ENCODE measurements around the gene RTN3. TPM values are rescaled to one million over a fixed set of nuclear protein-coding genes. Genes with fewer than 3 reads are reported as not detected.
A peak's percentile ranks its signal among the peaks of the same experiment; 100 is the strongest.

RTN3 gene
- total and polyA plus RNA-seq, 9 of the 15 experiments (the other 6 are each of a cell fraction or from before 2014, with no cell fraction given), result 41.6 to 169 (median 93.5) TPM

- TF ChIP-seq ZNF592 (IDR thresholded peaks at IDR 0.05), result 0 out of 2 replicates have a peak, but pooled peaks have one; percentile 24
- 0 out of 4 replicates have a peak, but pooled peaks of 1 of the 2 experiments have one; percentile 34 for TF ChIP-seq TEAD1 (CRISPR knock-in tag; IDR thresholded peaks at IDR 0.05)
- TF ChIP-seq CEBPG (CRISPR knock-in tag; IDR thresholded peaks at IDR 0.05), result 0 out of 2 replicates have a peak, but pooled peaks have one; percentile 18
- TF ChIP-seq CEBPG (tag; conservative IDR thresholded peaks at IDR 0.05 in 1 of 2, IDR thresholded peaks at IDR 0.05 in 1 of 2), result peak; percentile 11 to 61; a peak in 1 of 4 replicates
- TF ChIP-seq HNRNPLL (IDR thresholded peaks at IDR 0.05; ENCODE audit: low read depth, low read length, poor library complexity, severe bottlenecking), result peak; percentile 99
- peak; percentile 54 for TF ChIP-seq ZFX (CRISPR knock-in tag; IDR thresholded peaks at IDR 0.05)
- TF ChIP-seq ZBTB8A (IDR thresholded peaks at IDR 0.05; ENCODE audit: partially characterized antibody), result no peak
- no peak for TF ChIP-seq MCM2 (IDR thresholded peaks at IDR 0.05; ENCODE audit: low read depth)
- 0 out of 2 replicates have a peak, but pooled peaks have one; percentile 63 for TF ChIP-seq CREB1 (IDR thresholded peaks at IDR 0.05)
- no peak for TF ChIP-seq CREB1 (CRISPR knock-in tag; IDR thresholded peaks at IDR 0.05)
- peak; percentile 10; the same call in 1 of the 2 replicates for TF ChIP-seq SMARCA4 (IDR thresholded peaks at IDR 0.05)
- TF ChIP-seq HDAC3 (IDR thresholded peaks at IDR 0.05; ENCODE audit: borderline replicate concordance, partially characterized antibody), result peak; percentile 93
- peak; percentile 33 to 46; a peak in 1 of 4 replicates for TF ChIP-seq MNT (conservative IDR thresholded peaks at IDR 0.05)
- TF ChIP-seq XRCC5 (IDR thresholded peaks at IDR 0.05; ENCODE audit: low read depth, low read length), result peak; percentile 52; the same call in 1 of the 2 replicates
These were observed 423 bp upstream of the RTN3 start (continued) for GRCh38 chr11:63680834-63681320.

Measured in K562 (cell line).